ENCODE data around the gene PRRG2. TPM values are rescaled to one million over a fixed set of nuclear protein-coding genes. Genes with fewer than 3 reads are reported as not detected.

Gene PRRG2
- total and polyA plus RNA-seq, 9 of the 15 experiments (the other 6 are each of a cell fraction or from before 2014, with no cell fraction given) = 0.06 to 1.1 (median 0.33) TPM

DNA sequence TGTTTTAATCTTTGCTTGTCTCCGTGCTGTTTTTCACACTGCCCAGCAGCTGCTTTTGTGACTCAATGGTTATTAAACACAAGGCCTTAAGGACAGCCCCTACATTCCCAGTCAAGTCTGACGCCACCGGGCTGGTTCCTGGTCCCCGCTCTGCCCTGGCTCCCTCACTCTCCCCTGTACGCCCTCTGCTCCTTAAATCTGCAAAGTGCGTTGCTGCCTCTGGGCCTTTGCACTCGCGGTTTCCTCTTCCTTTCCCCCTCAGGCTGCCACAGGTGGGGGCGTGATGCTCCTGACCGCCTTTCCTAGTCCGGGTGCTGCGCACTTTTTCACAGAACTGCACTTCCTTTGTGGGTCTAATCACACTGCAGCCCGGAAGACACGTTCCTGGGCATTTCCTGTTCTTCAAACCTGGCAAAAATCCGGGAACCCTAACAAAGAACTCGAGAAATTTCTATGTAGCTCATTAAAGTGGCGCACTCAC lies 26.4 kb upstream of the PRRG2 start (continued):
- TF ChIP-seq, protein P1, sequence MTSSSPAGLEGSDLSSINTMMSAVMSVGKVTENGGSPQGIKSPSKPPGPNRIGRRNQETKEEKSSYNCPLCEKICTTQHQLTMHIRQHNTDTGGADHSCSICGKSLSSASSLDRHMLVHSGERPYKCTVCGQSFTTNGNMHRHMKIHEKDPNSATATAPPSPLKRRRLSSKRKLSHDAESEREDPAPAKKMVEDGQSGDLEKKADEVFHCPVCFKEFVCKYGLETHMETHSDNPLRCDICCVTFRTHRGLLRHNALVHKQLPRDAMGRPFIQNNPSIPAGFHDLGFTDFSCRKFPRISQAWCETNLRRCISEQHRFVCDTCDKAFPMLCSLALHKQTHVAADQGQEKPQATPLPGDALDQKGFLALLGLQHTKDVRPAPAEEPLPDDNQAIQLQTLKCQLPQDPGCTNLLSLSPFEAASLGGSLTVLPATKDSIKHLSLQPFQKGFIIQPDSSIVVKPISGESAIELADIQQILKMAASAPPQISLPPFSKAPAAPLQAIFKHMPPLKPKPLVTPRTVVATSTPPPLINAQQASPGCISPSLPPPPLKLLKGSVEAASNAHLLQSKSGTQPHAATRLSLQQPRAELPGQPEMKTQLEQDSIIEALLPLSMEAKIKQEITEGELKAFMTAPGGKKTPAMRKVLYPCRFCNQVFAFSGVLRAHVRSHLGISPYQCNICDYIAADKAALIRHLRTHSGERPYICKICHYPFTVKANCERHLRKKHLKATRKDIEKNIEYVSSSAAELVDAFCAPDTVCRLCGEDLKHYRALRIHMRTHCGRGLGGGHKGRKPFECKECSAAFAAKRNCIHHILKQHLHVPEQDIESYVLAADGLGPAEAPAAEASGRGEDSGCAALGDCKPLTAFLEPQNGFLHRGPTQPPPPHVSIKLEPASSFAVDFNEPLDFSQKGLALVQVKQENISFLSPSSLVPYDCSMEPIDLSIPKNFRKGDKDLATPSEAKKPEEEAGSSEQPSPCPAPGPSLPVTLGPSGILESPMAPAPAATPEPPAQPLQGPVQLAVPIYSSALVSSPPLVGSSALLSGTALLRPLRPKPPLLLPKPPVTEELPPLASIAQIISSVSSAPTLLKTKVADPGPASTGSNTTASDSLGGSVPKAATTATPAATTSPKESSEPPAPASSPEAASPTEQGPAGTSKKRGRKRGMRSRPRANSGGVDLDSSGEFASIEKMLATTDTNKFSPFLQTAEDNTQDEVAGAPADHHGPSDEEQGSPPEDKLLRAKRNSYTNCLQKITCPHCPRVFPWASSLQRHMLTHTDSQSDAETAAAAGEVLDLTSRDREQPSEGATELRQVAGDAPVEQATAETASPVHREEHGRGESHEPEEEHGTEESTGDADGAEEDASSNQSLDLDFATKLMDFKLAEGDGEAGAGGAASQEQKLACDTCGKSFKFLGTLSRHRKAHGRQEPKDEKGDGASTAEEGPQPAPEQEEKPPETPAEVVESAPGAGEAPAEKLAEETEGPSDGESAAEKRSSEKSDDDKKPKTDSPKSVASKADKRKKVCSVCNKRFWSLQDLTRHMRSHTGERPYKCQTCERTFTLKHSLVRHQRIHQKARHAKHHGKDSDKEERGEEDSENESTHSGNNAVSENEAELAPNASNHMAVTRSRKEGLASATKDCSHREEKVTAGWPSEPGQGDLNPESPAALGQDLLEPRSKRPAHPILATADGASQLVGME (CRISPR knock-in tag; IDR thresholded peaks at IDR 0.05) = no peak
- TF ChIP-seq FOS (IDR thresholded peaks at IDR 0.05; ENCODE audit: extremely low read depth, insufficient read length) = no peak
- TF ChIP-seq, protein P2, sequence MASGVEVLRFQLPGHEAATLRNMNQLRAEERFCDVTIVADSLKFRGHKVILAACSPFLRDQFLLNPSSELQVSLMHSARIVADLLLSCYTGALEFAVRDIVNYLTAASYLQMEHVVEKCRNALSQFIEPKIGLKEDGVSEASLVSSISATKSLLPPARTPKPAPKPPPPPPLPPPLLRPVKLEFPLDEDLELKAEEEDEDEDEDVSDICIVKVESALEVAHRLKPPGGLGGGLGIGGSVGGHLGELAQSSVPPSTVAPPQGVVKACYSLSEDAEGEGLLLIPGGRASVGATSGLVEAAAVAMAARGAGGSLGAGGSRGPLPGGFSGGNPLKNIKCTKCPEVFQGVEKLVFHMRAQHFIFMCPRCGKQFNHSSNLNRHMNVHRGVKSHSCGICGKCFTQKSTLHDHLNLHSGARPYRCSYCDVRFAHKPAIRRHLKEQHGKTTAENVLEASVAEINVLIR (CRISPR knock-in tag; IDR thresholded peaks at IDR 0.05) = no peak
